RWPE2 (cell line): Measurements from ENCODE around the gene YOD1.

Source experiments
- ATAC-seq: fragments of 200-7000 bp; cut with Tn5 transposase; 3 replicates; pipeline ENCODE4 v1.9.1; 2021; ENCODE audit warnings: low read depth
- DNase-seq: peaks from one replicate; pipeline ENCODE4 v3.0.0-alpha.2; 2020; ENCODE audit warnings: low spot score
- H3K27ac ChIP-seq: fragments of 450-650 bp; 2 replicates; pipeline ENCODE4 v1.5.1; 2017; ENCODE audit warnings: mild to moderate bottlenecking; ENCODE audit not compliant: poor library complexity, severe bottlenecking
- H3K27me3 ChIP-seq: fragments of 250-450 bp; sonication (Bioruptor Pico); 2 replicates; pipeline ENCODE4 v1.5.1; 2021; ENCODE audit warnings: mild to moderate bottlenecking, moderate library complexity; ENCODE audit not compliant: insufficient read depth, poor library complexity, severe bottlenecking
- H3K36me3 ChIP-seq: fragments of 250-450 bp; sonication (Bioruptor Pico); 2 replicates; pipeline ENCODE4 v1.5.1; 2020; ENCODE audit warnings: low read depth, mild to moderate bottlenecking, moderate library complexity
- H3K4me1 ChIP-seq: fragments of 250-450 bp; sonication (Bioruptor Pico); 2 replicates; pipeline ENCODE4 v1.5.1; 2021; ENCODE audit warnings: mild to moderate bottlenecking, moderate library complexity; ENCODE audit not compliant: insufficient read depth, poor library complexity, severe bottlenecking
- H3K4me3 ChIP-seq: fragments of 250-450 bp; sonication (Bioruptor Pico); 2 replicates; pipeline ENCODE4 v1.5.1; 2021; ENCODE audit warnings: mild to moderate bottlenecking, moderate library complexity; ENCODE audit not compliant: severe bottlenecking
- H3K9me3 ChIP-seq: fragments of 250-450 bp; sonication (Bioruptor Pico); 2 replicates; pipeline ENCODE4 v1.5.1; 2021; ENCODE audit warnings: mild to moderate bottlenecking, moderate library complexity; ENCODE audit not compliant: severe bottlenecking
- TF ChIP-seq, protein P1 (sequence below): fragments of 450-650 bp; IDR thresholded peaks from one replicate; pipeline ENCODE4 v1.5.1; 2017; ENCODE audit warnings: mild to moderate bottlenecking, moderate library complexity; ENCODE audit not compliant: poor library complexity, severe bottlenecking

Gene YOD1

DNA sequence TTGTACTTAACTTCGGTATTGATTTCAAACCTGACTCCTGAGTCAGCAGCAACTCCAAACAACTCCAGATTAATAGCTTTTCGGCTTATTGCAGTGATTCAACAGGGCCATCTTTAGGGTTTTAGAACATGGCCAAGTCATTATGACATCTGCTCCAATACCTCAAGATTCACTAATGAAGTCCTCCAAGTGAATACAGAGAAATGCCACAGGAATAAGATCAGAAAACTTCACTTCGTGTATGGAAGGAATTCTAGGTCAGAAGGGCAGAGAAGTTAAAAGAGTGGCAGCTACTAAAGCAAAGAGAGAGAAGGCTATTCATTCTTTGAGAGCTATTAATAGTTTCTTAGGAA lies 10.9 kb downstream of the YOD1 start:
- peak overlapping the region; percentile 10 for H3K27ac ChIP-seq
- H3K36me3 ChIP-seq, result peaks cover 18% of the 10 kb centered on the region
- no peaks in the 10 kb centered on the region for H3K9me3 ChIP-seq
- TF ChIP-seq, protein P1, sequence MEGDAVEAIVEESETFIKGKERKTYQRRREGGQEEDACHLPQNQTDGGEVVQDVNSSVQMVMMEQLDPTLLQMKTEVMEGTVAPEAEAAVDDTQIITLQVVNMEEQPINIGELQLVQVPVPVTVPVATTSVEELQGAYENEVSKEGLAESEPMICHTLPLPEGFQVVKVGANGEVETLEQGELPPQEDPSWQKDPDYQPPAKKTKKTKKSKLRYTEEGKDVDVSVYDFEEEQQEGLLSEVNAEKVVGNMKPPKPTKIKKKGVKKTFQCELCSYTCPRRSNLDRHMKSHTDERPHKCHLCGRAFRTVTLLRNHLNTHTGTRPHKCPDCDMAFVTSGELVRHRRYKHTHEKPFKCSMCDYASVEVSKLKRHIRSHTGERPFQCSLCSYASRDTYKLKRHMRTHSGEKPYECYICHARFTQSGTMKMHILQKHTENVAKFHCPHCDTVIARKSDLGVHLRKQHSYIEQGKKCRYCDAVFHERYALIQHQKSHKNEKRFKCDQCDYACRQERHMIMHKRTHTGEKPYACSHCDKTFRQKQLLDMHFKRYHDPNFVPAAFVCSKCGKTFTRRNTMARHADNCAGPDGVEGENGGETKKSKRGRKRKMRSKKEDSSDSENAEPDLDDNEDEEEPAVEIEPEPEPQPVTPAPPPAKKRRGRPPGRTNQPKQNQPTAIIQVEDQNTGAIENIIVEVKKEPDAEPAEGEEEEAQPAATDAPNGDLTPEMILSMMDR, result no peak
- no peaks in the 10 kb centered on the region for H3K27me3 ChIP-seq
- peaks cover 14% of the 10 kb centered on the region for H3K4me1 ChIP-seq
- DNase-seq (no peak), ATAC-seq (no peak)
- H3K4me3 ChIP-seq, result no peak overlapping the region

DNA sequence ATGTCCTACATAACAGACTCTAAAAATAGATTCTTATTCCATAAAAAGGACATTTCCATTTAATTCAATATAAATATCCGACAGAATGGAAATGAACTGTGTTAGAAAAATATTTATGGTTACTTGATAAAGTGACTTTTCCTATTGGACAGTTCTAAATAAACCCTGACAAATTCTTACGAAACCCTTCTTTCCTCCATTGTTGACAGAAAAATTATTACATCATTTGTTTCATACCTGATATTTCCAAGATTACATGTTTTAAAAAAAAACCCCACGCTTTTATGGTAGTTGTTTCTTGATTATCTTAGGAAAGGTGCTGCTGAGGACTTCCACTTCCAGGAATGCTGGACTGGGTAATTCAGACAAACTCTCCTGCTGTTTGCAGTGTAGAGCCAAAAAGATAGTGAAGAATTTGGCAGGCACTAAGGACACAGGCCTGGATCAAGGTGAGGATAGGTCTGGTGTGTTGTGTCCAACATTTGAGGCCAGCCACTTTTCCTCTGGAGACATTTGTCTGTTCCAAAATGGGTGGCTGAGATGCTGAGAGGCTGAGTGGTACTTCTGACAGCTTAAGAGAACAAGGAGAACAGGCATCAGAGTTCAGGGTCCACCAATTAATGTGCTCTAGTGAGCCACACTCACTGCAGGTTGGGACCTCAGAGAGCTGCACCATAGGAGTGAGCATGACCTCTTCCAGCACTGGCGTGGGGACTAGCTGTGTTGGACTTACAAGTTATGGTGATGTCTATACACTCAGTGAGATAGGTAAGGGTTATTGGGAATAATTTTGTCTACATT lies 11.4 kb downstream of the YOD1 start:
- Histone ChIP-seq H3K27me3 (no peaks in the 10 kb centered on the region), H3K9me3 (no peaks in the 10 kb centered on the region), H3K36me3 (peaks cover 12% of the 10 kb centered on the region), H3K4me1 (peaks cover 20% of the 10 kb centered on the region), H3K4me3 (no peak overlapping the region), H3K27ac (peak overlapping the region; percentile 10)
- TF ChIP-seq, protein P1, result no peak
- DNase-seq, result no peak
- ATAC-seq, result no peak

DNA sequence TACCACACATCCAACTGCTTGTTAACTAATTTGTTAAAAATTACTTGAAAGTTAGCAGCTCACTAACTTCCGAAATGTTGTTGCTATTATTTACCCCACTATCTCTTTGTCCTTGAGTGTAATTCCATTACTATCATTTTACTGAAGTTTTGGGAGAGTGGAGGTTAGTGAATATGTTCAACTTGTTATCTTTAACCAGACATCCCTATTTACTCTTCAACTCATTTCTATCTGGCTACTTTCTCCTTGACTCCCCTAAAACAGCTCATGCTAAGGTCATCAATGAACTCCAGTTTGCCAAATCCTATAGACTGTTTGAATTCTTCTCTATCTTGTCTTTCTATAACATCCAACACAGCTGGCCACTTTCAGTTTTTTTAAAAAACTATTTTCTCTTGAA lies 14.1 kb downstream of the YOD1 start:
- H3K9me3 ChIP-seq, result no peaks in the 10 kb centered on the region
- peaks cover 37% of the 10 kb centered on the region for H3K4me1 ChIP-seq
- peaks cover 5% of the 10 kb centered on the region for H3K36me3 ChIP-seq
- no peaks in the 10 kb centered on the region for H3K27me3 ChIP-seq
- TF ChIP-seq, protein P1, result no peak
- no peak overlapping the region for H3K4me3 ChIP-seq
- no peak for ATAC-seq
- no peak overlapping the region for H3K27ac ChIP-seq
- DNase-seq, result no peak

DNA sequence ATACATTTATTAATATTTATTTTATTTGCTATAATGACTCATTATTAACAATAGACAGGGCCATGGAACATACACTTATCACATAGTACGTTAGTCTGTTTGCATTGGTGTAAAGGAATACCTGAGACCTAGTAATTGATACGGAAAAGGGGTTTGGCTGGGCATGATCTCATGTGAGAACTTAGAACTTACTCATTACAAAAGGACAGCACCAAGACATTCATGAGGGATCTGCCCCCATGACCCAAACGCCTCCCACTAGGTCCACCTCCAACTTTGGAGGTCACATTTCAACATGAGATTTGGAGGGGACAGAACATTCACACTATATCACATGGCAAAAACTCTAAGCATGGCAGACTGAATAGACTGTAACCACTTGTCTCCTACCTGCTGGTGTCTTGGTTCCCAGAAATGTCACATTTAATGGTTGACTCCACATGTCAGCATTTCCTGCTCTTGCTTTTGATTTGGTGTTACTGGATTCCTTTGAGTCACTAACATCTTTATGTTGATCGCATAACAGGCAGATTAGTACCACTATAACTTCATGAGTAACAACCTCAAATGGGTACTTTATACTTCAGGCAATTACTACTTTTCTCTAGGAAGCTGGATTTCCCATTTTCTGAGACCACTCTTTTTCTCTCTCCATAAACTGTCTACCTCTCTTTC lies 15.0 kb downstream of the YOD1 start:
- H3K27ac ChIP-seq, result peak overlapping the region; percentile 97
- H3K36me3 ChIP-seq, result peaks cover 13% of the 10 kb centered on the region
- TF ChIP-seq, protein P1, result no peak
- no peaks in the 10 kb centered on the region for H3K9me3 ChIP-seq
- no peak overlapping the region for H3K4me3 ChIP-seq
- peaks cover 37% of the 10 kb centered on the region for H3K4me1 ChIP-seq
- no peaks in the 10 kb centered on the region for H3K27me3 ChIP-seq
- DNase-seq (no peak), ATAC-seq (no peak)

DNA sequence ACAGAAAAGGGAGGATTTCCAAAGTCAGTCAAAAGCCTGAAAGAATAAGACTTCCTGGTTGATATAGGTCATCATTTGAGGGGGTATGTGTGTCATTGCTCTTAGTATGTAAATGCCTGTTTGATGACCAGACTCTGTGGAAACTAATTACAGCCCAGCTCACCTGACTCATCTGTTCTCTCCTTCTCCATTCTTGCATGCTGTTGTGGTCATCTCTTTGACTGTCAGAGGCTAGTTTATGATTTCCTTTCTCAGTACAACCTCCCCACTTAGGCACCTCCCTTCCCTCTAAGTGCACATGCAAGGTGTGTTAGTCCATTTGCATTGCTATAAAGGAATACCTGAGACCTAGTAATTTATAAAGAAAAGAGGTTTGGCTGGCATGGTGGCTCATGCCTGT lies 16.0 kb downstream of the YOD1 start:
- Histone ChIP-seq H3K36me3 (peaks cover 15% of the 10 kb centered on the region), H3K9me3 (no peaks in the 10 kb centered on the region), H3K4me1 (peaks cover 37% of the 10 kb centered on the region), H3K27ac (peak overlapping the region; percentile 97), H3K27me3 (no peaks in the 10 kb centered on the region), H3K4me3 (no peak overlapping the region)
- no peak for DNase-seq
- ATAC-seq, result peak; percentile 62
- TF ChIP-seq, protein P1, result no peak
